ENCODE measurements around the gene CALML3. TPM values are rescaled to one million over a fixed set of nuclear protein-coding genes. Genes with fewer than 3 reads are reported as not detected.

The CALML3 gene
- total RNA-seq, 1 donor from 2014 or later: not detected

DNA sequence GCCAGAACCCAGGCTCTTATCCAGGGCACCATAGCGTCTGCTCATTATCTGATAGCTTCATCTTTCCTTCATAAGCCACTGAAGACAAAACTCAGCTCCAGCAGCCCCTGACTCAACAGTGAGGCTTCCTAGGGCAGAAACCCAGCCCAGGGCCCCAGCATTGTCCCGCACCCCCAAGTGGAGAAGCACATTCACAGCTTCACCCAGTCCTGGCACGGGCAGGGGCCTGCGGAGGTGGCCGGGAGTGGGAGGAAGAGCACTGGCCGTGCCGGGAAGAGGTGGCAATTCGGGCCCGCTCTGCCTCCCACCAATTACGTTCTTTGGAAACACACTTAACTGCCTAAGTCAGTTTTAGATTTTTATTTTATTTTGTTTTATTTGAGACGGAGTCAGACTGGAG, 15.1 kb upstream of the CALML3 start:
- Mint-ChIP-seq H3K4me1 (ENCODE audit: low read depth) (no peaks in the 10 kb centered on the region), H3K4me3 (ENCODE audit: unreplicated experiment) (no peak overlapping the region), H3K27ac (ENCODE audit: unreplicated experiment) (no peak overlapping the region), H3K36me3 (ENCODE audit: low read depth) (no peaks in the 10 kb centered on the region), H3K27me3 (ENCODE audit: low read depth) (peaks cover 7% of the 10 kb centered on the region), H3K9me3 (ENCODE audit: low read depth) (no peaks in the 10 kb centered on the region)
- TF ChIP-seq, protein P1, sequence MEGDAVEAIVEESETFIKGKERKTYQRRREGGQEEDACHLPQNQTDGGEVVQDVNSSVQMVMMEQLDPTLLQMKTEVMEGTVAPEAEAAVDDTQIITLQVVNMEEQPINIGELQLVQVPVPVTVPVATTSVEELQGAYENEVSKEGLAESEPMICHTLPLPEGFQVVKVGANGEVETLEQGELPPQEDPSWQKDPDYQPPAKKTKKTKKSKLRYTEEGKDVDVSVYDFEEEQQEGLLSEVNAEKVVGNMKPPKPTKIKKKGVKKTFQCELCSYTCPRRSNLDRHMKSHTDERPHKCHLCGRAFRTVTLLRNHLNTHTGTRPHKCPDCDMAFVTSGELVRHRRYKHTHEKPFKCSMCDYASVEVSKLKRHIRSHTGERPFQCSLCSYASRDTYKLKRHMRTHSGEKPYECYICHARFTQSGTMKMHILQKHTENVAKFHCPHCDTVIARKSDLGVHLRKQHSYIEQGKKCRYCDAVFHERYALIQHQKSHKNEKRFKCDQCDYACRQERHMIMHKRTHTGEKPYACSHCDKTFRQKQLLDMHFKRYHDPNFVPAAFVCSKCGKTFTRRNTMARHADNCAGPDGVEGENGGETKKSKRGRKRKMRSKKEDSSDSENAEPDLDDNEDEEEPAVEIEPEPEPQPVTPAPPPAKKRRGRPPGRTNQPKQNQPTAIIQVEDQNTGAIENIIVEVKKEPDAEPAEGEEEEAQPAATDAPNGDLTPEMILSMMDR (IDR thresholded peaks at IDR 0.05): no peak
- DNase-seq (ENCODE audit: low spot score): peak; percentile 81

GRCh38 chr10:5510281-5511072, 14.3 kb upstream of the CALML3 start:
- no peaks in the 10 kb centered on the region for H3K9me3 Mint-ChIP-seq (ENCODE audit: low read depth)
- H3K4me3 Mint-ChIP-seq (ENCODE audit: unreplicated experiment): no peak overlapping the region
- TF ChIP-seq, protein P1 (IDR thresholded peaks at IDR 0.05): no peak
- peak; percentile 14 for DNase-seq (ENCODE audit: low spot score)
- no peaks in the 10 kb centered on the region for H3K4me1 Mint-ChIP-seq (ENCODE audit: low read depth)
- H3K36me3 Mint-ChIP-seq (ENCODE audit: low read depth): no peaks in the 10 kb centered on the region
- H3K27ac Mint-ChIP-seq (ENCODE audit: unreplicated experiment): no peak overlapping the region
- H3K27me3 Mint-ChIP-seq (ENCODE audit: low read depth): peaks cover 7% of the 10 kb centered on the region

DNA sequence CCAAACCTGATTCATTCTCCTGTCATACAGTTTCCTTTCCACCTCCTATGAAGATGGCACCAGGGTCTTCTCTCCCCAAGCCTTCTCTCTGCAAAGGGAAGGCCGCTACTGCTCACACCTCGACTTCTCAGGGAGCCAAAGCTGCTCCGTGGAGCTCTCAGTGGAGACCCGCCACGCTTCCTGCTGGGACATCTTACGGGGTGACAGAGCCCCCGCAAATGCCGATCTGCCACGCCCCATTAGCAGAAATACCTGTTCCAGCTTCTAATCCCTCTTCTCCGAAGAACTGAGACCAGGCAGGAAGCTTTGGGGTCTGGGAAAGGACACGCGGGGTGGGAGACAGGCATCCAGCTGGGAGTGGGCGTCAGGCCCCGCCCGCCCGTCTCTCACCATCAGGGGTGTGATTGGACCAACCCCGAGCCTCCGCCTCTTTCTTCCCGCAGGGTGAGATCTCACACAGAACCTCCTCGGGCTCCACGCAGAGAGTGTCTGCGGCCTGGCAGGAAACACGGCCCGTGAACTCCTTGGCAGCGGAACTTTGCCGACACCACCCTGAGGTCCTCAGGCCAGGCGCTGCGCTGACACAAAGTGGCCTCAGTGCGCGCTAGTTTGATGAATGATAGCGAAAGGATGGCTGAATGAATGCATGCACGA, 13.4 kb upstream of the CALML3 start:
- Mint-ChIP-seq H3K4me3 (ENCODE audit: unreplicated experiment) (no peak overlapping the region), H3K27ac (ENCODE audit: unreplicated experiment) (no peak overlapping the region), H3K9me3 (ENCODE audit: low read depth) (no peaks in the 10 kb centered on the region), H3K27me3 (ENCODE audit: low read depth) (peaks cover 7% of the 10 kb centered on the region), H3K36me3 (ENCODE audit: low read depth) (peaks cover 2% of the 10 kb centered on the region), H3K4me1 (ENCODE audit: low read depth) (no peaks in the 10 kb centered on the region)
- DNase-seq (ENCODE audit: low spot score): peak; percentile 84
- TF ChIP-seq, protein P1 (IDR thresholded peaks at IDR 0.05): no peak

GRCh38 chr10:5511885-5512280, 12.9 kb upstream of the CALML3 start:
- TF ChIP-seq, protein P1 (IDR thresholded peaks at IDR 0.05): no peak
- Mint-ChIP-seq H3K4me3 (ENCODE audit: unreplicated experiment) (no peak overlapping the region), H3K27me3 (ENCODE audit: low read depth) (peaks cover 7% of the 10 kb centered on the region), H3K9me3 (ENCODE audit: low read depth) (no peaks in the 10 kb centered on the region), H3K4me1 (ENCODE audit: low read depth) (no peaks in the 10 kb centered on the region), H3K36me3 (ENCODE audit: low read depth) (peaks cover 3% of the 10 kb centered on the region), H3K27ac (ENCODE audit: unreplicated experiment) (no peak overlapping the region)
- peak; percentile 77 for DNase-seq (ENCODE audit: low spot score)

- Mint-ChIP-seq H3K27me3 (ENCODE audit: low read depth) (peaks cover 7% of the 10 kb centered on the region), H3K27ac (ENCODE audit: unreplicated experiment) (no peak overlapping the region), H3K36me3 (ENCODE audit: low read depth) (peaks cover 3% of the 10 kb centered on the region), H3K4me3 (ENCODE audit: unreplicated experiment) (no peak overlapping the region), H3K9me3 (ENCODE audit: low read depth) (no peaks in the 10 kb centered on the region), H3K4me1 (ENCODE audit: low read depth) (no peaks in the 10 kb centered on the region)
- DNase-seq (ENCODE audit: low spot score): peak; percentile 59
- TF ChIP-seq, protein P1 (IDR thresholded peaks at IDR 0.05): no peak
These were observed 12.4 kb upstream of the CALML3 start for GRCh38 chr10:5512331-5512730.
